Mesenteric fat pad (tissue), 1 donor: Measurements from ENCODE around the gene TARBP1. TPM values are rescaled to one million over a fixed set of nuclear protein-coding genes. Genes with fewer than 3 reads are reported as not detected.
"Not testable (repeated sequence)": the region's sequence is repeated elsewhere in the genome, so short reads cannot be mapped to it uniquely, and the experiment has no call there.

Experiments
- DNase-seq: peaks from one replicate; pipeline ENCODE4 v3.0.0-alpha.2; 2020; ENCODE audit warnings: low spot score
- total RNA-seq: library from RNA; stranded (reverse); fragmentation: NEBNext Ultra II Directional; extraction: Animal tissue kit (Norgen Biotek cat#: 25700); gene quantifications from one replicate; pipeline ENCODE4 v1.2.1, GENCODE V29; 2021
- donor health status: DM: yes; HTN: yes; CAD: no.

TARBP1 gene
- total RNA-seq, 1 donor from 2014 or later, result 19.4 TPM

GRCh38 chr1:234361102-234361603 lies 117.8 kb downstream of the TARBP1 start:
- no peak for DNase-seq

GRCh38 chr1:234357831-234358230 lies 121.1 kb downstream of the TARBP1 start:
- no peak for DNase-seq

GRCh38 chr1:234356615-234357269 lies 122.2 kb downstream of the TARBP1 start:
- not testable (repeated sequence) for DNase-seq

- no peak for DNase-seq
Observed at GRCh38 chr1:234355782-234356510, 123.0 kb downstream of the TARBP1 start.

GRCh38 chr1:234348964-234349363 lies 130.0 kb downstream of the TARBP1 start:
- no peak for DNase-seq

- no peak for DNase-seq
Observed at GRCh38 chr1:234345237-234345636, 133.7 kb downstream of the TARBP1 start.

- DNase-seq, result no peak
Observed at GRCh38 chr1:234342774-234343173, 136.2 kb downstream of the TARBP1 start.

Other genes starting within 250 kb of the TARBP1 start
- 28.0 TPM for gene COA6, start 105.7 kb downstream of the TARBP1 start, total RNA-seq
- gene IRF2BP2, start 131.0 kb upstream of the TARBP1 start, total RNA-seq, result 108 TPM